PC-3 (cell line): Measurements from ENCODE around the gene ARMC12.

Experiments
- CTCF ChIP-seq: fragments of 300-600 bp; sonication (generic); conservative IDR thresholded peaks from 2 replicates; pipeline ENCODE4 v1.5.1; 2017; ENCODE audit warnings: antibody characterized with exemption, low read depth, mild to moderate bottlenecking, low read length
- EZH2 ChIP-seq: fragments of 300-600 bp; sonication (generic); IDR thresholded peaks from one replicate; pipeline ENCODE4 v1.6.1; 2017; ENCODE audit warnings: antibody characterized with exemption, mild to moderate bottlenecking, low read length; ENCODE audit not compliant: unreplicated experiment

GRCh38 chr6:35716798-35717197 lies 20.0 kb upstream of the ARMC12 start:
- TF ChIP-seq CTCF: no peak
- no peak for TF ChIP-seq EZH2
